HEK293 (cell line): ENCODE results near the gene MED23.

Source experiments
- CTCF ChIA-PET: fragments of 350-600 bp; formaldehyde crosslinking; extraction: SDS; loops from one replicate; lab custom pipeline; 2021; ENCODE audit warnings: antibody characterized with exemption; lab: Yijun Ruan, JAX
- POLR2A ChIA-PET: fragments of 300-600 bp; formaldehyde crosslinking; extraction: SDS; loops from one replicate; lab custom pipeline; 2020; ENCODE audit warnings: antibody characterized with exemption, inconsistent platforms; lab: Yijun Ruan, JAX
- H3K27ac ChIP-seq: fragments of 200-500 bp; sonication (Bioruptor generic); 2 replicates; pipeline ENCODE4 v1.5.1; 2014; ENCODE audit warnings: low read depth, low read length, control low read depth, inconsistent platforms; ENCODE audit errors: extremely low read depth
- H3K36me3 ChIP-seq, 2 experiments: fragments of 200-500 bp in 1 of 2; sonication (Bioruptor generic) in 1 of 2; 1 replicate in 1 of 2; 2 replicates in 1 of 2; pipeline ENCODE4 v1.5.1; 2014 to 2017; ENCODE audit warnings: inconsistent platforms in 2 of 2, low read length in 2 of 2; ENCODE audit not compliant: control insufficient read depth in 2 of 2, insufficient read depth in 1 of 2
- H3K4me1 ChIP-seq: fragments of 200-500 bp; sonication (Bioruptor generic); 2 replicates; pipeline ENCODE4 v1.5.1; 2014; ENCODE audit warnings: mild to moderate bottlenecking, low read length, inconsistent platforms; ENCODE audit not compliant: control insufficient read depth, insufficient read depth
- H3K4me3 ChIP-seq: 2 replicates; pipeline ENCODE4 v1.5.1; 2011; ENCODE audit warnings: low read depth, mild to moderate bottlenecking, control low read depth, low read length, moderate library complexity
- H3K9me3 ChIP-seq: fragments of 200-500 bp; sonication (Bioruptor generic); 2 replicates; pipeline ENCODE4 v1.5.1; 2014; ENCODE audit warnings: low read depth, low read length, inconsistent platforms; ENCODE audit not compliant: control insufficient read depth, insufficient read depth
- EGR2 ChIP-seq: fragments of 450-650 bp; formaldehyde crosslinking; IDR thresholded peaks from 2 replicates; pipeline ENCODE4 v1.5.1; 2016; ENCODE audit warnings: low read depth, missing biosample characterization, missing genetic modification characterization
- SP2 ChIP-seq: fragments of 450-650 bp; formaldehyde crosslinking; IDR thresholded peaks from 2 replicates; pipeline ENCODE4 v1.5.1; 2016; ENCODE audit warnings: missing biosample characterization, missing genetic modification characterization
- TRIM28 ChIP-seq: IDR thresholded peaks from 2 replicates; pipeline ENCODE4 v1.6.1; 2011; ENCODE audit warnings: low read length, control low read depth, borderline replicate concordance
- ZBTB48 ChIP-seq: fragments of 450-650 bp; formaldehyde crosslinking; IDR thresholded peaks from 2 replicates; pipeline ENCODE4 v1.5.1; 2016; ENCODE audit warnings: missing biosample characterization, missing genetic modification characterization
- ZFHX2 ChIP-seq: fragments of 450-650 bp; formaldehyde crosslinking; conservative IDR thresholded peaks from 2 replicates; pipeline ENCODE4 v1.5.1; 2016; ENCODE audit warnings: missing biosample characterization, missing genetic modification characterization
- ZNF146 ChIP-seq: fragments of 450-650 bp; formaldehyde crosslinking; IDR thresholded peaks from 2 replicates; pipeline ENCODE4 v1.5.1; 2016; ENCODE audit warnings: missing biosample characterization, missing genetic modification characterization
- ZNF16 ChIP-seq: fragments of 450-650 bp; formaldehyde crosslinking; IDR thresholded peaks from 2 replicates; pipeline ENCODE4 v1.5.1; 2016; ENCODE audit warnings: low read depth, missing biosample characterization, missing genetic modification characterization
- ZNF211 ChIP-seq: fragments of 450-650 bp; formaldehyde crosslinking; IDR thresholded peaks from 2 replicates; pipeline ENCODE4 v1.5.1; 2016; ENCODE audit warnings: low read depth, missing biosample characterization, missing genetic modification characterization
- ZNF416 ChIP-seq: fragments of 450-650 bp; formaldehyde crosslinking; IDR thresholded peaks from 2 replicates; pipeline ENCODE4 v1.5.1; 2016; ENCODE audit warnings: missing biosample characterization, missing genetic modification characterization
- ZNF48 ChIP-seq: fragments of 450-650 bp; formaldehyde crosslinking; IDR thresholded peaks from 2 replicates; pipeline ENCODE4 v1.5.1; 2016; ENCODE audit warnings: missing biosample characterization, missing genetic modification characterization
- ZNF555 ChIP-seq: fragments of 450-650 bp; formaldehyde crosslinking; conservative IDR thresholded peaks from 2 replicates; pipeline ENCODE4 v1.5.1; 2017; ENCODE audit warnings: missing biosample characterization, mild to moderate bottlenecking, missing genetic modification characterization, inconsistent platforms
- ZNF561 ChIP-seq: fragments of 450-650 bp; IDR thresholded peaks from 2 replicates; pipeline ENCODE4 v1.5.1; 2018; ENCODE audit warnings: missing biosample characterization, missing genetic modification characterization, borderline replicate concordance
- ZNF621 ChIP-seq: fragments of 450-650 bp; formaldehyde crosslinking; IDR thresholded peaks from 2 replicates; pipeline ENCODE4 v1.5.1; 2017; ENCODE audit warnings: missing biosample characterization, missing genetic modification characterization
- ZNF701 ChIP-seq: fragments of 450-650 bp; formaldehyde crosslinking; IDR thresholded peaks from 2 replicates; pipeline ENCODE4 v1.5.1; 2016; ENCODE audit warnings: missing biosample characterization, missing genetic modification characterization
- ZNF76 ChIP-seq: fragments of 450-650 bp; formaldehyde crosslinking; IDR thresholded peaks from 2 replicates; pipeline ENCODE4; 2016; ENCODE audit warnings: low read depth, missing biosample characterization, missing genetic modification characterization, borderline replicate concordance
- TF ChIP-seq, protein P1 (sequence below): fragments of 450-650 bp; formaldehyde crosslinking; IDR thresholded peaks from 2 replicates; pipeline ENCODE4 v1.5.1; 2016; ENCODE audit warnings: missing biosample characterization, missing genetic modification characterization
- TF ChIP-seq, protein P2 (sequence below): fragments of 450-650 bp; formaldehyde crosslinking; IDR thresholded peaks from 2 replicates; pipeline ENCODE4; 2016; ENCODE audit warnings: missing biosample characterization, missing genetic modification characterization
- TF ChIP-seq, protein P3 (sequence below): fragments of 450-650 bp; formaldehyde crosslinking; IDR thresholded peaks from 2 replicates; pipeline ENCODE4 v1.5.1; 2016; ENCODE audit warnings: missing biosample characterization, missing genetic modification characterization
- TF ChIP-seq, protein P4 (sequence below): fragments of 450-650 bp; formaldehyde crosslinking; IDR thresholded peaks from 2 replicates; pipeline ENCODE4 v1.5.1; 2017; ENCODE audit warnings: missing biosample characterization, missing genetic modification characterization
- TF ChIP-seq, protein P5 (sequence below): fragments of 450-650 bp; formaldehyde crosslinking; IDR thresholded peaks from 2 replicates; pipeline ENCODE4 v1.5.1; 2016; ENCODE audit warnings: missing biosample characterization, missing genetic modification characterization

Gene MED23

DNA sequence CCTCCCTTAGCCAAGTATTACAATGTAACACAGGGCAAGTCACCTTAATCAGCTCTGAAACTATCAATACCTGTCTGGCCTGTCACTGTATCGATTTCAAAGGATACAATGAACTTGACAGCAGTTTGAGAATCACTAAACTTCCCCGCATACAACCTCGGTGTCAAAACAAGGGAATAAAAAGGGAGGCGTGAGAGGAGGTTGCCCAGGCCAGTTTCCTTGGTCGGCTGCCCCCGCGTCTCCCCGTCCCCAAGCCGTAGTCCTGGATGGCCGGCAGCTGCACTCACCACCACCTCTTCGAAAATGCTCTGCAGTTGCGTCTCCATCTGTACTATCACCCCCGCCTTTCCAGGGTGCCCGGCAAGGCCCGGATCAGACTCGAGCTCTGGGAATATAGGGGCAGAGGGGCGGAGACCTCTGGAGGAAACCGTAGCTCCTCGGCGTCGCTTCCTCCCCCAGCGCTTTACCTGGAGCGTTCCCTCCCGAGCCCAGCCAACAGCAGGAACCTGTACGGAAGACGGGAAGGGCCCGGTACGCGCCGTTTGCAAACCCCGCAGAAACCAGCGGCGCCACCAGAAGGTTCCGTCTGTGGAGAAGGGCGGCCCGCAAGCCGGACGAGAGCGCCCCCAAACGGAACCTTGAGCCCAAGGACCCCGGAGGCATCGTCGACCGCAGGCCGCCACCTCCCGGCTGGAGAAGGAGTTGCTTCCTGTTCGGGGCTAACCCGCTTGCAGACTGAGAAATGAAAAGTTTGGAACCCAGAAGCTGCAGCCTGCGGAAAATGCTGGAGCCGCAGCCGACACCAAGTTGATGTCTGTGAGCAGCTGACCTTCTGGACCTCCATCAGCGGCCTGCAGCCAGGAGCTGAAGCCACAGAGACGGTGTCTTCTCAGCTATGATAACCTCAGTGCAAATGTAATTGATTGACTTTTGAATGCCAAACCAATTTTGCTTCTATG lies at the start of gene MED23 (continued):
- TF ChIP-seq, protein P1, sequence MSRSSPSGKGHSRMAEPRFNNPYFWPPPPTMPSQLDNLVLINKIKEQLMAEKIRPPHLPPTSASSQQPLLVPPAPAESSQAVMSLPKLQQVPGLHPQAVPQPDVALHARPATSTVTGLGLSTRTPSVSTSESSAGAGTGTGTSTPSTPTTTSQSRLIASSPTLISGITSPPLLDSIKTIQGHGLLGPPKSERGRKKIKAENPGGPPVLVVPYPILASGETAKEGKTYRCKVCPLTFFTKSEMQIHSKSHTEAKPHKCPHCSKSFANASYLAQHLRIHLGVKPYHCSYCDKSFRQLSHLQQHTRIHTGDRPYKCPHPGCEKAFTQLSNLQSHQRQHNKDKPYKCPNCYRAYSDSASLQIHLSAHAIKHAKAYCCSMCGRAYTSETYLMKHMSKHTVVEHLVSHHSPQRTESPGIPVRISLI (tag by site-specific recombination), result peak; percentile 38; the same call in 1 of the 2 replicates
- TF ChIP-seq SP2 (peak; percentile 84), ZNF48 (tag by site-specific recombination) (no peak), ZNF561 (tag by site-specific recombination) (peak; percentile 99), ZNF555 (no peak), ZNF701 (tag by site-specific recombination) (peak; percentile 66; the same call in 1 of the 2 replicates)

DNA sequence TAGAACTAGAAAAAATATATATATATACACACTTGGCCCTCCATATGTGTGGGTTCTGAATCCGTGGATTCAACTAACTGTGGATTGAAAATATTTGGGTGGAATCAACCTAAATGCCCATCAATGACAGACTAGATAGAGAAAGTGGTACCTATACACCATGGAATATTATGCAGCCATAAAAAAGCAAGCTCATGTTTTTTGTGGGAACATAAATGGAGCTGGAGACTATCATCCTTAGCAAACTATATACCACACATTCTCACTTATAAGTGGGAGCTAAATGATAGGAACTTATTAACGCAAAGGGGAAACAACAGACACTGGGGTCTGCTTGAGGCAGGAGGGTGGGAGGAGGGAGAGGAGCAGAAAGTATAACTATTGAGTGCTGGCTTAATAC lies 45.1 kb upstream of the MED23 start:
- CTCF ChIA-PET, result interaction anchor here (0.6 to 2.8 kb wide), 5 partner anchors 15 to 607 kb away, joined by 3 to 9 read pairs (median 4); no protein-coding TSS in a partner anchor
- H3K27ac ChIP-seq, result no peak overlapping the region
- no peaks in the 10 kb centered on the region for H3K36me3 ChIP-seq
- POLR2A ChIA-PET, result no interaction called here
- H3K9me3 ChIP-seq, result no peaks in the 10 kb centered on the region
- TF ChIP-seq ZNF146 (tag by site-specific recombination) (peak; percentile 66; the same call in 1 of the 2 replicates), SP2 (no peak)
- no peak overlapping the region for H3K4me3 ChIP-seq
- H3K4me1 ChIP-seq, result no peaks in the 10 kb centered on the region

DNA sequence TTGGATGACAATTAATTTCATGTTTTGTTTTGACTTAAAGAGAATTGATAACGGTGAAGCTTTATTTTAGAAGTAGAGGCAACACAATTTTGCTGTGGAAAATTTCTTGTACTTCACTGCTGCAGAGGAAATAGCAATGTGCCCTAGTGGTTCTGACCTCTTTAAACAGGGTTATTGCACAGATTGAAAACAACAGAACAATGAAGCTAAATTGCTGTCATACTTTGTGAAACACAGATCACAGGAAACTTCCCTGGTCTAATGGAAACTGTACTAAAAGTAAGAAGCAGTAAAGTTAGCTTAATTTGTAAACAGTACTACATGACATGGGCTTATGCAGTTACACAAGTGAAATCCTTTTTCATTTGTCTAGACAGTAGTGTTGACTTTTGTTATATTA lies 41.8 kb upstream of the MED23 start:
- H3K9me3 ChIP-seq, result no peaks in the 10 kb centered on the region
- H3K4me1 ChIP-seq, result no peaks in the 10 kb centered on the region
- ChIA-PET CTCF (interaction anchor here (2.8 kb wide), 1 partner anchor 42 kb away, joined by 10 read pairs; the partner anchor contains the start of gene MED23), POLR2A (no interaction called here)
- TF ChIP-seq, protein P2, sequence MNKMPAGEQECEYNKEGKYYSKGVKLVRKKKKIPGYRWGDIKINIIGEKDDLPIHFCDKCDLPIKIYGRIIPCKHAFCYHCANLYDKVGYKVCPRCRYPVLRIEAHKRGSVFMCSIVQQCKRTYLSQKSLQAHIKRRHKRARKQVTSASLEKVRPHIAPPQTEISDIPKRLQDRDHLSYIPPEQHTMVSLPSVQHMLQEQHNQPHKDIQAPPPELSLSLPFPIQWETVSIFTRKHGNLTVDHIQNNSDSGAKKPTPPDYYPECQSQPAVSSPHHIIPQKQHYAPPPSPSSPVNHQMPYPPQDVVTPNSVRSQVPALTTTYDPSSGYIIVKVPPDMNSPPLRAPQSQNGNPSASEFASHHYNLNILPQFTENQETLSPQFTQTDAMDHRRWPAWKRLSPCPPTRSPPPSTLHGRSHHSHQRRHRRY (tag by site-specific recombination), result no peak
- TF ChIP-seq, protein P3, sequence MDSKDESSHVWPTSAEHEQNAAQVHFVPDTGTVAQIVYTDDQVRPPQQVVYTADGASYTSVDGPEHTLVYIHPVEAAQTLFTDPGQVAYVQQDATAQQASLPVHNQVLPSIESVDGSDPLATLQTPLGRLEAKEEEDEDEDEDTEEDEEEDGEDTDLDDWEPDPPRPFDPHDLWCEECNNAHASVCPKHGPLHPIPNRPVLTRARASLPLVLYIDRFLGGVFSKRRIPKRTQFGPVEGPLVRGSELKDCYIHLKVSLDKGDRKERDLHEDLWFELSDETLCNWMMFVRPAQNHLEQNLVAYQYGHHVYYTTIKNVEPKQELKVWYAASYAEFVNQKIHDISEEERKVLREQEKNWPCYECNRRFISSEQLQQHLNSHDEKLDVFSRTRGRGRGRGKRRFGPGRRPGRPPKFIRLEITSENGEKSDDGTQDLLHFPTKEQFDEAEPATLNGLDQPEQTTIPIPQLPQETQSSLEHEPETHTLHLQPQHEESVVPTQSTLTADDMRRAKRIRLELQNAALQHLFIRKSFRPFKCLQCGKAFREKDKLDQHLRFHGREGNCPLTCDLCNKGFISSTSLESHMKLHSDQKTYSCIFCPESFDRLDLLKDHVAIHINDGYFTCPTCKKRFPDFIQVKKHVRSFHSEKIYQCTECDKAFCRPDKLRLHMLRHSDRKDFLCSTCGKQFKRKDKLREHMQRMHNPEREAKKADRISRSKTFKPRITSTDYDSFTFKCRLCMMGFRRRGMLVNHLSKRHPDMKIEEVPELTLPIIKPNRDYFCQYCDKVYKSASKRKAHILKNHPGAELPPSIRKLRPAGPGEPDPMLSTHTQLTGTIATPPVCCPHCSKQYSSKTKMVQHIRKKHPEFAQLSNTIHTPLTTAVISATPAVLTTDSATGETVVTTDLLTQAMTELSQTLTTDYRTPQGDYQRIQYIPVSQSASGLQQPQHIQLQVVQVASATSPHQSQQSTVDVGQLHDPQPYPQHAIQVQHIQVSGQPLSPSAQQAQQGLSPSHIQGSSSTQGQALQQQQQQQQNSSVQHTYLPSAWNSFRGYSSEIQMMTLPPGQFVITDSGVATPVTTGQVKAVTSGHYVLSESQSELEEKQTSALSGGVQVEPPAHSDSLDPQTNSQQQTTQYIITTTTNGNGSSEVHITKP, result no peak
- TF ChIP-seq, protein P4, sequence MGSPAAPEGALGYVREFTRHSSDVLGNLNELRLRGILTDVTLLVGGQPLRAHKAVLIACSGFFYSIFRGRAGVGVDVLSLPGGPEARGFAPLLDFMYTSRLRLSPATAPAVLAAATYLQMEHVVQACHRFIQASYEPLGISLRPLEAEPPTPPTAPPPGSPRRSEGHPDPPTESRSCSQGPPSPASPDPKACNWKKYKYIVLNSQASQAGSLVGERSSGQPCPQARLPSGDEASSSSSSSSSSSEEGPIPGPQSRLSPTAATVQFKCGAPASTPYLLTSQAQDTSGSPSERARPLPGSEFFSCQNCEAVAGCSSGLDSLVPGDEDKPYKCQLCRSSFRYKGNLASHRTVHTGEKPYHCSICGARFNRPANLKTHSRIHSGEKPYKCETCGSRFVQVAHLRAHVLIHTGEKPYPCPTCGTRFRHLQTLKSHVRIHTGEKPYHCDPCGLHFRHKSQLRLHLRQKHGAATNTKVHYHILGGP, result no peak
- no peak for TF ChIP-seq ZBTB48
- no peak for TF ChIP-seq ZFHX2
- TF ChIP-seq, protein P5, sequence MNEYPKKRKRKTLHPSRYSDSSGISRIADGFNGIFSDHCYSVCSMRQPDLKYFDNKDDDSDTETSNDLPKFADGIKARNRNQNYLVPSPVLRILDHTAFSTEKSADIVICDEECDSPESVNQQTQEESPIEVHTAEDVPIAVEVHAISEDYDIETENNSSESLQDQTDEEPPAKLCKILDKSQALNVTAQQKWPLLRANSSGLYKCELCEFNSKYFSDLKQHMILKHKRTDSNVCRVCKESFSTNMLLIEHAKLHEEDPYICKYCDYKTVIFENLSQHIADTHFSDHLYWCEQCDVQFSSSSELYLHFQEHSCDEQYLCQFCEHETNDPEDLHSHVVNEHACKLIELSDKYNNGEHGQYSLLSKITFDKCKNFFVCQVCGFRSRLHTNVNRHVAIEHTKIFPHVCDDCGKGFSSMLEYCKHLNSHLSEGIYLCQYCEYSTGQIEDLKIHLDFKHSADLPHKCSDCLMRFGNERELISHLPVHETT (tag by site-specific recombination), result no peak
- TF ChIP-seq ZNF621, result no peak
- TF ChIP-seq ZNF16, result no peak
- no peak for TF ChIP-seq TRIM28
- no peak for TF ChIP-seq ZNF211 (tag by site-specific recombination)
- TF ChIP-seq EGR2 (tag by site-specific recombination), result no peak
- TF ChIP-seq ZNF416, result no peak
- no peak for TF ChIP-seq ZNF76 (tag by site-specific recombination)
- H3K27ac ChIP-seq, result no peak overlapping the region
- no peak overlapping the region for H3K4me3 ChIP-seq
- no peaks in the 10 kb centered on the region for H3K36me3 ChIP-seq
